Endothelial cell of umbilical vein (primary cell): ENCODE data around the gene TXK. TPM values are rescaled to one million over a fixed set of nuclear protein-coding genes. Genes with fewer than 3 reads are reported as not detected.

Source experiments
- BruUV-seq: library from RNA; stranded (reverse); fragments of 400-500 nt; replicated peaks from 2 replicates; lab custom pipeline; 2021; lab: Mats Ljungman, UMichigan
- CTCF ChIA-PET: fragments of 300-600, 350-600 bp; sonication (Branson Sonifier 250); formaldehyde crosslinking; loops from one replicate; lab custom pipeline; 2021; ENCODE audit warnings: antibody characterized with exemption, inconsistent platforms; lab: Charles Lee
- POLR2A ChIA-PET: fragments of 300-600, 350-600 bp; sonication (Branson Sonifier 250); formaldehyde crosslinking; loops from one replicate; lab custom pipeline; 2021; ENCODE audit warnings: antibody characterized with exemption, inconsistent platforms; lab: Charles Lee
- DNase-seq: peaks from one replicate; pipeline ENCODE4 v3.0.0-alpha.2; 2011; ENCODE audit warnings: low read depth, low spot score
- FAIRE-seq: peaks from 2 replicates; lab custom pipeline; 2011; peaks lifted over from hg19 to GRCh38; lab: Jason Lieb, UNC
- H2AFZ ChIP-seq: 2 replicates; pipeline ENCODE4 v1.6.0; 2012; ENCODE audit warnings: low read depth, low read length, control low read depth, inconsistent platforms
- H3K27ac ChIP-seq: 2 replicates; pipeline ENCODE4 v1.5.1; 2011; ENCODE audit warnings: low read depth, mild to moderate bottlenecking, control low read depth, low read length, moderate library complexity; ENCODE audit not compliant: insufficient read depth
- H3K27me3 ChIP-seq, 2 experiments: 2 replicates each; pipeline versions ENCODE4 v1.6.0 to v1.6.1; 2011; ENCODE audit warnings: low read length in 2 of 2, mixed read lengths in 1 of 2; ENCODE audit not compliant: control insufficient read depth in 2 of 2, insufficient read depth in 2 of 2
- H3K36me3 ChIP-seq, 2 experiments: 2 replicates in 1 of 2; 3 replicates in 1 of 2; pipeline ENCODE4 v1.5.1; 2011; ENCODE audit warnings: low read length in 2 of 2, mild to moderate bottlenecking in 1 of 2, moderate library complexity in 1 of 2; ENCODE audit not compliant: control insufficient read depth in 2 of 2, insufficient read depth in 2 of 2; ENCODE audit errors: extremely low read depth in 1 of 2
- H3K4me1 ChIP-seq: 3 replicates; pipeline ENCODE4 v1.5.1; 2011; ENCODE audit warnings: mild to moderate bottlenecking, low read length; ENCODE audit not compliant: control insufficient read depth, insufficient read depth; ENCODE audit errors: extremely low read depth
- H3K4me2 ChIP-seq: 2 replicates; pipeline ENCODE4 v1.6.1; 2011; ENCODE audit warnings: low read length, control low read depth, mixed read lengths; ENCODE audit not compliant: insufficient read depth
- H3K4me3 ChIP-seq, 3 experiments: fragments of 200-600 bp in 1 of 3; sonication (generic), shearing (Covaris generic) in 1 of 3; replicated peaks in 1 of 3; 2 replicates each; pipeline ENCODE4 v1.5.1; 2011 to 2016; ENCODE audit warnings: control low read depth in 3 of 3, low read length in 3 of 3, mild to moderate bottlenecking in 2 of 3, inconsistent platforms in 1 of 3, low read depth in 1 of 3, moderate library complexity in 1 of 3; ENCODE audit not compliant: insufficient read depth in 1 of 3
- H3K79me2 ChIP-seq: 2 replicates; pipeline ENCODE4 v1.6.0; 2012; ENCODE audit warnings: low read length, inconsistent platforms; ENCODE audit not compliant: control insufficient read depth, insufficient read depth
- H3K9ac ChIP-seq: replicated peaks from 2 replicates; pipeline ENCODE3; 2011; ENCODE audit warnings: low read length, control low read depth; ENCODE audit not compliant: insufficient read depth; ENCODE audit errors: extremely low read depth
- H3K9me1 ChIP-seq: replicated peaks from 3 replicates; pipeline ENCODE4 v1.6.0; 2011; ENCODE audit warnings: mild to moderate bottlenecking, low read length; ENCODE audit not compliant: control insufficient read depth, insufficient read depth; ENCODE audit errors: extremely low read depth
- H3K9me3 ChIP-seq: replicated peaks from 2 replicates; pipeline ENCODE4 v1.5.1; 2012; ENCODE audit warnings: low read length, inconsistent platforms; ENCODE audit not compliant: control insufficient read depth, insufficient read depth
- H4K20me1 ChIP-seq: replicated peaks from 2 replicates; pipeline ENCODE3; 2011; ENCODE audit warnings: mild to moderate bottlenecking, low read length; ENCODE audit not compliant: control insufficient read depth, insufficient read depth; ENCODE audit errors: extremely low read depth
- CTCF ChIP-seq, 2 donors: IDR thresholded peaks; 1 replicate in 1 of 2; 2 replicates in 1 of 2; pipeline ENCODE4 v1.5.1; 2011; ENCODE audit warnings: low read length in 2 of 2, mild to moderate bottlenecking in 2 of 2, moderate library complexity in 2 of 2, control low read depth in 1 of 2, inconsistent platforms in 1 of 2, low read depth in 1 of 2; ENCODE audit not compliant: insufficient read depth in 1 of 2; ENCODE audit errors: extremely low read depth in 1 of 2
- EZH2 ChIP-seq: IDR thresholded peaks from 2 replicates; pipeline ENCODE4 v1.6.1; 2012; ENCODE audit warnings: borderline replicate concordance, low read depth, mild to moderate bottlenecking, moderate library complexity, low read length, inconsistent platforms; ENCODE audit not compliant: severe bottlenecking
- FOS ChIP-seq: IDR thresholded peaks from 2 replicates; pipeline ENCODE4 v1.6.1; 2011; ENCODE audit warnings: mild to moderate bottlenecking, low read length, moderate library complexity, borderline replicate concordance; ENCODE audit not compliant: insufficient read depth
- GATA2 ChIP-seq: IDR thresholded peaks from 2 replicates; pipeline ENCODE4 v1.7.0; 2011; ENCODE audit warnings: low read depth, mild to moderate bottlenecking, moderate library complexity, mixed read lengths, low read length; ENCODE audit not compliant: insufficient read length, insufficient read depth
- JUN ChIP-seq: IDR thresholded peaks from 2 replicates; pipeline ENCODE4 v1.6.1; 2011; ENCODE audit warnings: borderline replicate concordance, low read depth; ENCODE audit not compliant: insufficient read length, insufficient read depth
- MAX ChIP-seq: IDR thresholded peaks from 2 replicates; pipeline ENCODE4 v1.6.1; 2011; ENCODE audit not compliant: insufficient read depth, insufficient read length
- MYC ChIP-seq: IDR thresholded peaks from one replicate; pipeline ENCODE4 v1.6.1; 2011; ENCODE audit warnings: mild to moderate bottlenecking, low read depth, low read length
- POLR2A ChIP-seq: IDR thresholded peaks from 2 replicates; pipeline ENCODE4 v1.6.1; 2012; ENCODE audit warnings: low read depth, mild to moderate bottlenecking, control low read depth, low read length
- POLR2AphosphoS5 ChIP-seq: IDR thresholded peaks from 2 replicates; pipeline ENCODE4 v1.6.1; 2012; ENCODE audit warnings: low read depth, mild to moderate bottlenecking, control low read depth, low read length, moderate library complexity; ENCODE audit not compliant: insufficient read depth
- dilution Hi-C: fragments of 300-500 bp; cut with MboI; formaldehyde crosslinking; loops from one replicate; pipeline ENCODE4 v1.15.0; 2019; ENCODE audit warnings: low sequenced_read_pairs; ENCODE audit not compliant: extremely low pct_ligation_motif_present
- intact Hi-C: fragments of 100-400 bp; cut with micrococcal nuclease; formaldehyde crosslinking; loops from one replicate; pipeline ENCODE4 v1.10.0; 2022
- polyA plus RNA-seq, 4 experiments: library from polyadenylated mRNA; depleted of rRNA in 3 of 4; stranded (reverse) in 3 of 4; unstranded in 1 of 4; fragments of >200 nt; gene quantifications; 2 replicates each; pipeline versions ENCODE4 v1.2.1 to v1.2.3, GENCODE V29; 2011 to 2012; ENCODE audit warnings: missing spikeins in 1 of 4
- total RNA-seq: library from RNA; stranded (reverse); gene quantifications from 2 replicates; pipeline ENCODE4 v1.2.3, GENCODE V29; 2021

TXK gene
- total and polyA plus RNA-seq, 2 donors (not counting 3 experiments of a cell fraction or from before 2014, with no cell fraction given) = 0.26 to 0.97 TPM

DNA sequence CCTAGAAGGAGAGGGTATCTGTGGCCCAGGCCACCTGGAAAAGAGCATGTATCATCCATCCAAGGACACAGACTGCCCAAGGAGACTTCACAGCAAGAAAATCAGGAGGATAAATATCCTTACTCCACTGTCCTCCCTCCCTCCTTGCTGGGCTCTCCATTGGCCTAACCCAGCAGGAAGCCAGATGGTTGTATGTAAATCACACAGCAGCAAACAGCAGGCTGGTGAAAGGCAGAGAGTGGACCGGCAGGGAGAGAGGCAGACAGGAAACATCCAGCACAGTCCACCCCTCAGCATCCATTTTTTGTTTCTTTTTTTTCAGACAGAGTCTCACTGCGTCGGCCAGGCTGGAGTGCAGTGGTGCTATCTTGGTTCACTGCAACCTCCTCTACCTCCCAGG is 17.5 kb downstream of the TXK start:
- CTCF ChIA-PET = no interaction called here
- H3K4me1 ChIP-seq = no peaks in the 10 kb centered on the region
- no peaks in the 10 kb centered on the region for H3K9me3 ChIP-seq
- H3K4me2 ChIP-seq = no peak overlapping the region
- dilution Hi-C loops (no loop called here), intact Hi-C loops (no loop called here)
- H3K36me3 ChIP-seq = no peaks in the 10 kb centered on the region
- no peaks in the 10 kb centered on the region for H3K9me1 ChIP-seq
- H3K27me3 ChIP-seq = no peaks in the 10 kb centered on the region
- no peak for FAIRE-seq
- POLR2A ChIA-PET = no interaction called here
- no peak overlapping the region for H3K9ac ChIP-seq
- H2AFZ ChIP-seq = no peak overlapping the region
- no peak for DNase-seq
- no peak overlapping the region for H3K4me3 ChIP-seq
- H4K20me1 ChIP-seq = no peaks in the 10 kb centered on the region
- no peaks in the 10 kb centered on the region for H3K79me2 ChIP-seq
- H3K27ac ChIP-seq = no peak overlapping the region
- BruUV-seq = no TSS peak
- TF ChIP-seq POLR2A = no peak
- no peak for TF ChIP-seq MAX
- no peak for TF ChIP-seq EZH2
- TF ChIP-seq POLR2AphosphoS5 = no peak

DNA sequence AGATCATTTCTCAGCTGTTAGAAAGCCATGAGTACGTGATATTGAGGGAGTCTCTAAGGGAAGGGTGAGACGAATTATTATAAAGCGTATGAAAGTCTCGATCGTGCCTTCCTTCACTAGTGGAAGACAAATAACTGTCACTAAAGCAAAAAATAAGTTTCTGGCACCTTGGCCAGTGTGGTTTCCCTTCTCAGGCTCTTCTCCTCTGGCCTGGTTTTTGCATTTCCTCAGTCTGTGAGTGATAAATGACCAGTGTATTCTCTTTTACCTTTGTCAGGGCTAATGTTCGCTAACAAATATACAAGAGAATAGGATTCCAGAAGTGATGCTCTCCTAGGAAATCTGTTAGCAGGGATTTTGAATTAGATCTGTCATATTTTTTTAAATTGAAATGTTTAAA is 19.6 kb downstream of the TXK start:
- TF ChIP-seq POLR2A (no peak), CTCF (IDR thresholded peaks at IDR 0.05; ENCODE audit: extremely low read depth in 1 of 2, insufficient read depth in 1 of 2, low read depth in 1 of 2, low read length in 2 of 2) (no peak), MYC (no peak), GATA2 (no peak), FOS (no peak), MAX (no peak), JUN (no peak), POLR2AphosphoS5 (no peak), EZH2 (no peak)
- intact Hi-C loops = no loop called here
- no peak for FAIRE-seq

More for the DNA sequence above, 19.6 kb downstream of the TXK start:
- H3K27me3 ChIP-seq = no peaks in the 10 kb centered on the region
- ChIA-PET POLR2A (interaction anchor here (0.6 kb wide), 1 partner anchor 262 kb away, joined by 3 read pairs; no protein-coding TSS in a partner anchor), CTCF (interaction anchor here (0.9 to 1.1 kb wide), 2 partner anchors 11 to 25 kb away, joined by 3 read pairs; no protein-coding TSS in a partner anchor)
- H3K4me3 ChIP-seq = no peak overlapping the region
- H3K4me2 ChIP-seq = no peak overlapping the region
- BruUV-seq = no TSS peak
- no peak overlapping the region for H2AFZ ChIP-seq
- DNase-seq = no peak
- dilution Hi-C loops = no loop called here
- H4K20me1 ChIP-seq = no peaks in the 10 kb centered on the region
- no peaks in the 10 kb centered on the region for H3K36me3 ChIP-seq
- no peaks in the 10 kb centered on the region for H3K9me1 ChIP-seq
- no peaks in the 10 kb centered on the region for H3K9me3 ChIP-seq
- no peaks in the 10 kb centered on the region for H3K4me1 ChIP-seq
- no peak overlapping the region for H3K27ac ChIP-seq
- H3K79me2 ChIP-seq = no peaks in the 10 kb centered on the region
- no peak overlapping the region for H3K9ac ChIP-seq
